ENCODE results near the gene ANKS1B. TPM values are rescaled to one million over a fixed set of nuclear protein-coding genes. Genes with fewer than 3 reads are reported as not detected.
A peak's percentile ranks its signal among the peaks of the same experiment; 100 is the strongest.

ANKS1B gene
- polyA plus RNA-seq, 3 donors, result not detected

DNA sequence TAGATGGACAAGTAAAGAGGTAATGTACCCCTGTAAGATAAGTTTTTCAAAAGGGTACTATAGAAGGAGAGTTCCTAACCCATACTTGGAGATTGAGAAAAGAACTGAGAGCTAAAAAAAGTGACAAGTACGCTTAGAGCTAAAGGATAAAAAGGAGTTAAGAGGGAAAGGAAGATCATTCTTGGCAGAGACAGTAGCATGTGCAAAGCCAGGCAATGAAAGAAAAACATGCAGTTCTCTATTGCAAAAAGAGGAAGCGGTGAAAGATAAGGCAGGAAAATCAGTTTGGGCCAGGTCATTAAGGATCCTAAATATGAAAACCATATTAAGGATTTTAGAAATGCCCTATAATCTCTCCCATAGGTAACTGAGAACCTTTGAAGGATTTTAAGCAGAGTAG lies 837.6 kb downstream of the ANKS1B start:
- no peaks in the 10 kb centered on the region for H3K36me3 ChIP-seq (replicated peaks in 1 of 2; ENCODE audit: control insufficient read depth in 1 of 2, insufficient read depth in 2 of 2, low read length in 2 of 2)

DNA sequence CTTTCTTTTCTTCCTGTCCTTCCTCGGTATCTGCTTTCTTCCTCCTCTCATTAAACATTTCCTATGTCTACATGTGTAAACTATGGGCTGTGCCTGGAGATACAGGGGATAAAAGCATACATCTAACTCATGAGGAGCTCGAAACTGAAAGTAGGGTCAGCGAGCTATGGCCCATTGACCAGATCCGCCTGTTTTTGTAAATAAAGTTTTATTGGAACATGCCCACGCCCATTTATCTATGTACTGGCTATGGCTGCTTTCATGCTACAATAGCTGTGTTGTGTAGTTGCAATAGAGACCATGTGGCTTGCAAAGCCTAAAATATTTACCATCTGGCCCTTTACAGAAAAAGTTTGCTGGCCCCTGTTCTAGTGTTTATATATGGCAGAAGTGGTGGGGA lies 838.0 kb downstream of the ANKS1B start:
- Mint-ChIP-seq H3K4me3 (no peak overlapping the region), H3K27me3 (ENCODE audit: low read depth in 3 of 3) (peaks cover 8 to 14% (median 14%) of the 10 kb centered on the region in 3 donors), H3K36me3 (no peaks in the 10 kb centered on the region), H3K9me3 (peaks cover 0 to 5% (median 2%) of the 10 kb centered on the region in 7 donors), H3K27ac (no peak overlapping the region), H3K4me1 (peaks cover 16% of the 10 kb centered on the region)
- peak overlapping the region in 1 of 2 donors; percentile 33 for H3K27ac ChIP-seq (ENCODE audit: low read depth in 1 of 2, low read length in 2 of 2)
- intact Hi-C loops (cut with micrococcal nuclease), result no loop called here
- H2AFZ ChIP-seq (ENCODE audit: insufficient read depth, low read depth, low read length, poor library complexity, severe bottlenecking), result no peak overlapping the region
- H3K4me2 ChIP-seq (replicated peaks; ENCODE audit: extremely low read depth, low read length, poor library complexity, severe bottlenecking), result peak overlapping the region; percentile 40
- peak overlapping the region in 1 of 3 experiments; percentile 21 for H3K4me3 ChIP-seq (replicated peaks in 1 of 3; ENCODE audit: low read depth in 2 of 3, low read length in 3 of 3)
- H3K4me1 ChIP-seq (ENCODE audit: control insufficient read depth in 1 of 2, insufficient read depth in 2 of 2, low read length in 2 of 2), result peaks cover 32 to 35% of the 10 kb centered on the region in 2 donors
- no peaks in the 10 kb centered on the region for H3K79me2 ChIP-seq (ENCODE audit: insufficient read depth, low read length)
- no peak overlapping the region for H3K9ac ChIP-seq (ENCODE audit: insufficient read depth, low read length, poor library complexity, severe bottlenecking)
- no CpG with 5 or more reads among the region's 5 CpGs for WGBS (ENCODE audit: insufficient coverage)
- no peaks in the 10 kb centered on the region for H4K20me1 ChIP-seq (ENCODE audit: insufficient read depth, low read length)
- no peaks in the 10 kb centered on the region for H3K9me3 ChIP-seq (replicated peaks in 1 of 2; ENCODE audit: control insufficient read depth in 1 of 2, insufficient read depth in 1 of 2, low read length in 2 of 2)
- H3K36me3 ChIP-seq (replicated peaks in 1 of 2; ENCODE audit: control insufficient read depth in 1 of 2, insufficient read depth in 2 of 2, low read length in 2 of 2), result no peaks in the 10 kb centered on the region
- DNase-seq, result no peak
- TF ChIP-seq, protein P1, sequence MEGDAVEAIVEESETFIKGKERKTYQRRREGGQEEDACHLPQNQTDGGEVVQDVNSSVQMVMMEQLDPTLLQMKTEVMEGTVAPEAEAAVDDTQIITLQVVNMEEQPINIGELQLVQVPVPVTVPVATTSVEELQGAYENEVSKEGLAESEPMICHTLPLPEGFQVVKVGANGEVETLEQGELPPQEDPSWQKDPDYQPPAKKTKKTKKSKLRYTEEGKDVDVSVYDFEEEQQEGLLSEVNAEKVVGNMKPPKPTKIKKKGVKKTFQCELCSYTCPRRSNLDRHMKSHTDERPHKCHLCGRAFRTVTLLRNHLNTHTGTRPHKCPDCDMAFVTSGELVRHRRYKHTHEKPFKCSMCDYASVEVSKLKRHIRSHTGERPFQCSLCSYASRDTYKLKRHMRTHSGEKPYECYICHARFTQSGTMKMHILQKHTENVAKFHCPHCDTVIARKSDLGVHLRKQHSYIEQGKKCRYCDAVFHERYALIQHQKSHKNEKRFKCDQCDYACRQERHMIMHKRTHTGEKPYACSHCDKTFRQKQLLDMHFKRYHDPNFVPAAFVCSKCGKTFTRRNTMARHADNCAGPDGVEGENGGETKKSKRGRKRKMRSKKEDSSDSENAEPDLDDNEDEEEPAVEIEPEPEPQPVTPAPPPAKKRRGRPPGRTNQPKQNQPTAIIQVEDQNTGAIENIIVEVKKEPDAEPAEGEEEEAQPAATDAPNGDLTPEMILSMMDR (IDR thresholded peaks at IDR 0.05), result no peak
- H3K27me3 ChIP-seq (ENCODE audit: control insufficient read depth in 2 of 2, insufficient read depth in 2 of 2, low read length in 2 of 2), result peaks cover 1 to 2% of the 10 kb centered on the region in 2 donors

More for the DNA sequence above, 837.6 kb downstream of the ANKS1B start:
- Histone ChIP-seq H3K27me3 (ENCODE audit: control insufficient read depth in 2 of 2, insufficient read depth in 2 of 2, low read length in 2 of 2) (peaks cover 2 to 5% of the 10 kb centered on the region in 2 donors), H3K4me1 (ENCODE audit: control insufficient read depth in 1 of 2, insufficient read depth in 2 of 2, low read length in 2 of 2) (peaks cover 29 to 32% of the 10 kb centered on the region in 2 donors), H3K9ac (ENCODE audit: insufficient read depth, low read length, poor library complexity, severe bottlenecking) (no peak overlapping the region), H3K27ac (ENCODE audit: low read depth in 1 of 2, low read length in 2 of 2) (peak overlapping the region in 1 of 2 donors; percentile 33), H2AFZ (ENCODE audit: insufficient read depth, low read depth, low read length, poor library complexity, severe bottlenecking) (no peak overlapping the region), H3K4me2 (replicated peaks; ENCODE audit: extremely low read depth, low read length, poor library complexity, severe bottlenecking) (peak overlapping the region; percentile 40), H3K79me2 (ENCODE audit: insufficient read depth, low read length) (no peaks in the 10 kb centered on the region), H3K9me3 (replicated peaks in 1 of 2; ENCODE audit: control insufficient read depth in 1 of 2, insufficient read depth in 1 of 2, low read length in 2 of 2) (no peaks in the 10 kb centered on the region), H4K20me1 (ENCODE audit: insufficient read depth, low read length) (no peaks in the 10 kb centered on the region), H3K4me3 (replicated peaks in 1 of 3; ENCODE audit: low read depth in 2 of 3, low read length in 3 of 3) (peak overlapping the region in 1 of 3 experiments; percentile 21)
- H3K27me3 Mint-ChIP-seq (ENCODE audit: low read depth in 3 of 3), result peaks cover 8 to 15% (median 14%) of the 10 kb centered on the region in 3 donors
- TF ChIP-seq, protein P1 (IDR thresholded peaks at IDR 0.05), result no peak
- no peaks in the 10 kb centered on the region for H3K36me3 Mint-ChIP-seq
- peak; percentile 3 to 20 (median 10) for DNase-seq
- intact Hi-C loops (cut with micrococcal nuclease), result no loop called here
- H3K9me3 Mint-ChIP-seq, result peaks cover 0 to 5% (median 2%) of the 10 kb centered on the region in 7 donors
- H3K4me1 Mint-ChIP-seq, result peaks cover 12% of the 10 kb centered on the region
- no peak overlapping the region for H3K27ac Mint-ChIP-seq
- 63% methylated on average over 1 of the region's 2 CpGs for WGBS (ENCODE audit: insufficient coverage)
- H3K4me3 Mint-ChIP-seq, result no peak overlapping the region

Data from CD14-positive monocyte (primary cell).